ENCODE results near the gene PFKFB3.
"Not testable (repeated sequence)": the region's sequence is repeated elsewhere in the genome, so short reads cannot be mapped to it uniquely, and the experiment has no call there.

Gene PFKFB3

DNA sequence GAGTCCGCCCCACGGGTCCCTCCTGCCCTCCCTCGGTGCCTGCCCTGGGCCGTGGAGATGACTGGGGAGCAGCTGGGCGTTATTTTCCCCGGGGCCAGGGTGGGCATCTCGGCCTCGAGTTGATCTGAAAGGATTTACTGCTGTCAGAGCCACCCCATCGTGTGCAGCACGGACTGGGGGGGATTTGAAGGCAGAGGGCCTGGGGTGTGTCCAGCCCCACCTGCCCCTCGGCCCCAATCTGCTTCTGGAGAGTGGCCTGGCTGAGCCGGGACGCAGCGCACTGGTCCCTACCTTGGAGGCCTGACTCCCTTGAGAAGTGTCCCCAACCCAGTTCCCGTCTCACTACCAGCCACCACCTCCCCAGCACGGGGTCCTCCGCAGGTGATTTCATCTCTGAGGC lies 24.2 kb upstream of the PFKFB3 start:
- no peak for DNase-seq (ENCODE audit: low spot score)

DNA sequence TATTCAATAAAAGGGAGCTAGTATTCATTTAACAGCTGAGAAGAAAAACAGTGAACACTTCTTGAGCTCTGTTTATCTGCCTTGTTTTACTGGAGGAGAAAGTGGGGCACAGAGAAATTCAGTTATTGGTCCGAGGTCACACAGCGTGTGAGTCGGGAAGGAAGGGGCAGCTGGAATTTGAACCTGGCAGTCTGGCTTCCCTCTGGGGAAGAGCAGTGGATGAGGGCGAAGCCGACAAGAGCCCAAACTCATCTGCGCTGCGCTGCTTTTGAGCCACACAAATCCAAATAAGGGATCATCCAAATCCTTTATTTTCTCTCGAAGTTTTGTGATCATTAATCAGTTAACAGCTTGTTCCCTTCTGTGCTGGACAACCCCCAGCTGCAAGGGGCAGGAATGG lies 23.7 kb upstream of the PFKFB3 start:
- no peak for DNase-seq (ENCODE audit: low spot score)

DNA sequence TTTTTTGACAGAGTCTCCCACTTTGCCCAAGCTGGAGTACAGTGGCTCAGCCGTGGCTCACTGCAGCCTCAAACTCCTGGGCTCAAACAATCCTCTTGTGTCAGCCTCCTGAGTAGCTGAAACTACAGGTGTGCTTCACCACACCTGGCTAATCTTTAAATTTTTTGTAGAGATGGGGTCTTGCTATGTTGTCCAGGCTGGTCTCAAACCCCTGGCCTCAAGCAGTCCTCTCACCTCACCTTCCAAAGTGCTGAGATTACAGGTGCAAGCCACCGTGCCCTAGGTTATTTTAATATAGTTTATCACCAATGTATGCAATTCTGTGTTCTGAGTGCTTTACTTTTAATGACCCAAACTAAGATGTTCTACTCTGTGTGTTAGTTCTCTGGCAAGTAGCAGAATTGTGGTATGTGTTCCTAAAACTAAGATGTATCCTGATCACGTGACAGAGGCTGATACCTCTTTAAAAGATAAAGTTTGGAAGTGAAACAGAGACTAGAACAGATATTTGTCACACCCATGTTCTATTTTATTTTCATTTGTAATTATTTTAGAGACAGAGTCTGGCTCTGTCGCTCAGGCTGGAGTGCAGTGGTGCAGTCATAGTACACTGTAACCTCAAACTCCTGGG lies 22.1 kb upstream of the PFKFB3 start:
- DNase-seq (ENCODE audit: low spot score) = no peak

DNA sequence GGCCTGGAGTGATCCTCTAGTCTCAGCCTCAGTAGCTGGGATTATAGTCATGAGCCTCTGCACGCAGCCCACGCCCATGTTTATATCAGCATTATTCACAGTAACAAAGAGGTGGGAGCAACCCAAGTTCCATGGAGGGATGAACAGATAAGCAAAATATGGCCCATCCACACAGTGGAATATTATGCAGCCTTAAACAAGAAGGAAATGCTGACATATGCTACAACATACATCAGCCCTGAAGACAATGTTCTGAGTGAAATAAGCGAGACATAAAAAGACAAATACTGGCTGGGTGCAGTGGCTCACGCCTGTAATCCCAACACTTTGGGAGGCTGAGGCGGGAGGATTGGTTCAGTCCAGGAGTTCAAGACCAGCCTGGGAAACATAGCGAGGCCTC lies 21.5 kb upstream of the PFKFB3 start:
- DNase-seq (ENCODE audit: low spot score) = no peak

DNA sequence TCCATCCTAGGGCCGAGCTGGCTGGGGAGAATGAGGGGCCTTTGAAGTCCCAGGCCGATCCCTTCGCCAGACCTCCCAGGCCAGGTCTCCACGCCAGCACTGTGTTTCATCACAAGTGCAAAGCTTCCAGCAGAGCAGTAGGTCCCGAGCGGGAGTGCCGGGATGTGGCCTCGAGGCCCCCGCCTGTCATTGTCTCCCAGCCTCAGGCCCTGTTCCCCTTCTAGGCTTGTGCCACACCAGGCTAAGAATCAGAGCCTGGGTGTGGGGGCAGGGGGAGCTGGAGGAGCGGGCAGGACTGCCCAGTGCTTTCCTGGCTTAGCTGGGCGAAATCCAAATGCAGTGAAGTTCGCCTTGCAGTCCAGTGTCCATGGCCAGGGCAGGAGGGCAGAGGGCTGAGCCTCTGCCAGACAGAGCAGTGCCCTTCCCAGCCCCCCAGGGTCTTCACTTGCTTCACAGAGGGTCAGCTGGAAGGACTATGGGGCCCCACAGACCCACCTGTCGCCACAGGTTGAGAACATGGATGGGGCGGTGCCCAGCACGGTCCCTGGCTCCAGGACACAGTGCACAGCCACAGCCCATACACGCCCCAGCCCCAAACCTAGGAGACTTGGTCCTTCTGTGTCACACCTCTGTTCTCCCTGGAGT lies 20.2 kb upstream of the PFKFB3 start:
- DNase-seq (ENCODE audit: low spot score) = no peak

DNA sequence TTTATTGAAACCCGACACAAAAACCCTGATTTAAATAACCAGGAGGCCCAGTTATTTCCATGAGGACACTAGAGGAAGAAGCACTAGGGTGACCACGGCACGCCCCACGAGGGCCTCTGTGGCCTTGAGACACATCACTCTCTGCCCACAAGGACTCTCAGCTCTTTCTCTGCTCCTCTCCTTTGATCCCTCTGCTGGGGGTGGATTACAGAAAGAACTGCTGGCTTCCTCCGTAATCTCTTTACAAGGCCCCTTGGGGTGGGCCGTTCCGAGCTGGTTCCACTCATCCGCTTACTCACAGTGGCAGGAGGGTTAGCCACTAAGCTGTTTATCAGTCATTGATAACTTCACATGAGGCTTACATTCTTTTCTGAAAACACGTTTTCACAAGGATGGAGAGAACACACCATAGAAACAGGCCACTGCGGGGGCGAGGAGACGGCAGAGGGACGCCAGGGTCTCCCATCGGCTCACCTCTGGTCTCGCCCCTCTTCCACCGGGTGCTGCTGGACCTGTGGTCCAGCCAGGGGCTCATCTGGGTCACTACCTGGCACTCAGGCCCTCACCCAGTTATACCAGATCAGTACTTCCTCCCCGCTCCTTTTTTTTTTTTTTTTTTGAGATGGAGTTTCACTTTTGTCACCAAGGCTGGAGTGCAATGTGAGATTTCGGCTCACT lies 17.6 kb upstream of the PFKFB3 start:
- no peak for DNase-seq (ENCODE audit: low spot score)

DNA sequence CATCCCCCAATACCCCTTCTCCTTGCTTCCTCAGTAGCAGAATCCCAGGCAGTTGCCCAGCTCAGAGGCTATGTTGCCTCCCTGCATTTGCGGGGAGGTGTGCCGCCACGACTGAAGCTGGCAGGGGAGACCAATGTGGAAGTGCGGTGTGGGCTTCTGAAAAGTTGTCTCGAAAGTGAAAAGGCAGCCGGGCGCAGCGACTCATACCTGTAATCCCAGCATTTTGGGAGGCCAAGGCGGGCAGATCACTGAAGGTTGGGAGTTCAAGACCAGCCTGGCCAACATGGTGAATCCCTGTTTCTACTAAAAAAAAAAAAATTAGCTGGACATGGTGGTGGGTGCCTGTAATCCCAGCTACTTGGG lies 15.9 kb upstream of the PFKFB3 start:
- DNase-seq (ENCODE audit: low spot score) = no peak

DNA sequence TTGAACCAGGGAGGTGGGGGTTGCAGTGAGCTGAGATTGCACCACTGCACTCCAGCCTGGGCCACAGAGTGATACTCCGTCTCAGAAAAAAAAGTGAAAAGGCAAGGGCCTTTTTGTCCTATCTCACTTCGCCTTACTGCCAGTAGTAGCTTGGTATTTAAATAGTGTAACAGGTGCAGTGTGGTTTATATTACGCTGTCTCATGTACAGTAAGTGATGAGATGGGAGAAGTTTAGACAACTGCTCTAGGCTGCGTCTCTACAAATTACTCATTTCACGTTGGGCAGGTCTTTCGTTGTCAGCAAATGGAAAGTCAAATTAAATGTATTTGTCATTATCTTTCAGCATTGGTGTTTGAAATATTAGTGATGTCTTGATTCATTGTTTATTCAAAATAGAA lies 15.5 kb upstream of the PFKFB3 start:
- DNase-seq (ENCODE audit: low spot score) = no peak

DNA sequence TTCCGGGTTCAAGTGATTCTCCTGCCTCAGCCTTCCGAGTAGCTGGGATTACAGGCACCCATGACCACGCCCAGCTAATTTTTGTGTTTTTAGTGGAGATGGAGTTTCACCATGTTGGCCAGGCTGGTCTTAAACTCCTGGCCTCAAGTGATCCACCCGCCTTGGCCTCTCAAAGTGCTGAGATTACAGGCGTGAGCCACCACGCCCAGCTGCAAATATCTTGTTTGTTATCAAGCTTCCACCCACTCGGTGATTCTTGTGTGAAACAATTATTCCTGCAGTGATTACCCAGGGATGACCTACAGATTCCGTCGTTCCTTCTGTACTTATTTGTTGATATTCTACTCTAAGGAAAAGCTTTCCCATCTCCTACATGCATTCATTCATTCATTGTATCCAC lies 12.7 kb upstream of the PFKFB3 start:
- DNase-seq (ENCODE audit: low spot score) = not testable (repeated sequence)

DNA sequence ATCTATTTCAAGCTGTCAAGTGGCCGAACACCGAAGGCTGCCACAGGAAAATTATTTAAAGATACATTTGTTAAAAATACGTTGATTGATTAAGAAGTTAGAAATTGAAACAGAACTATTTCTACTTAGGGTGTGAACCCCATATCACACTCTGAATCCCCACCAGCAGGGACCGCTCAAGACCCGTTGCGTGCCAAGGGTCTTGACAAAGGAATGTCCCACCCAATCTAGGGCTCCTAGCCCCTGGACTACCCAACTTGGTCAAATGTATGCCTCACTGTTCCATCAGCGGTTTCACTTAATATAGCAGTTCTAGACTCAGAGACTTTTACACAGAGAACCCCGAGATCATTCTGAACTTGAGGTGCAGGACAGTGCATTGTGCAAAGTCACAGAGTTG lies 11.6 kb upstream of the PFKFB3 start:
- DNase-seq (ENCODE audit: low spot score) = no peak

DNA sequence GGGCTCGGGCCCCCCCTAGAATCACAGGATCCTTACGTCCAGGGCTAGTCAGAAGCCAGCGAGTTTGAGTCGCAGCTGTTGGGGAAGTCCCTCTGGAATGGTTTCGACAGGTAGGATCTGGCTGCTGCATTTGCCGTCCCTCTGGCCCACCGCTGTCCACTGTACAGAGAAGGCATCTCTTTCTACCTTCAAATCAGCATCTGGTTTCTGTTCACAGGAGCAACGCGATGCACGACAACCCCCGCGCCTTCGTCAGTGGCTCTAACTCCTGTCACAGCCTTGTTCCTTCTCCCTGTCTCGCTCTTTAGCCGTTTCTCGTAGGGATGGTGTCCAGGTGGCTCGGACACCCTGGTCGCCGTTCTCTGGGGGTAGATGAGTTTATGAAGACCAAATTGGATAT lies 11.2 kb upstream of the PFKFB3 start:
- DNase-seq (ENCODE audit: low spot score) = no peak

DNA sequence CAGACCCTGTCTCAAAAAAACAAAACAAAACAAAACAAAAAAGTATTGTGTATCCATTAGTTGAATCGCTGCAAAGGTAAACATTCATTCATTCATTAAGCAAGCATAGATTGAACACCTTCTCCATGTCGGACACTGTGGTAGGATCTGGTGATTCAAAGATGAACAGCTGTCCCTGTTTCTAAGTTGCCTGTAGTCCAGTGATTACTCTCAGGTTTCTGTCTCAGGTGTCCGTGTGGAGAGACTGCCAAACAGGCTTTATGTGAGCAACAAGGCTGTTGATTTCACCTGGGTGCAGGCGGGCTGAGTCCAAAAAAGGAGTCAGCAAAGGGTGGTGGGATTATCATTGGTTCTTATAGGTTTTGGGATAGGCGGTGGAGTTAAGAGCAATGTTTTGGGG lies 9.4 kb upstream of the PFKFB3 start:
- not testable (repeated sequence) for DNase-seq (ENCODE audit: low spot score)

DNA sequence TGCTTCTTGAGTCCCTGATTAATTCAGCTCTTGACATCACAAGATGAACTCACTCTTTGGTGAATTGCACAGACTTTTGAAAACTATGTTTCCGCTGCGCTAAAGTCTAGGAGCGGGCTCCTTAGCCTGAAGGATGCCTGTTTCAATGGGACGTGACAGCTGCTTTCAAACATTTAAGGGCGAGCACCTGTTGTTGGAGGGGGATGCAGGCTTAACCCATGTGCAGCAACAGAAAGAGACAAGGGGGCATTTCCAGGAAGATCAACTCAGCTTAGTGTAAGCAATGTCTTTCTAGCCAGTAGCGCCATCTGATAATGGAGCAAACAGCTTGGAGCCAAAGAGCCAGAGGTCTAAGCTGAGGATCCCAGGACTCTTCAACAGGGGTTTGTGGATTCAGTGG lies 8.4 kb upstream of the PFKFB3 start:
- no peak for DNase-seq (ENCODE audit: low spot score)

DNA sequence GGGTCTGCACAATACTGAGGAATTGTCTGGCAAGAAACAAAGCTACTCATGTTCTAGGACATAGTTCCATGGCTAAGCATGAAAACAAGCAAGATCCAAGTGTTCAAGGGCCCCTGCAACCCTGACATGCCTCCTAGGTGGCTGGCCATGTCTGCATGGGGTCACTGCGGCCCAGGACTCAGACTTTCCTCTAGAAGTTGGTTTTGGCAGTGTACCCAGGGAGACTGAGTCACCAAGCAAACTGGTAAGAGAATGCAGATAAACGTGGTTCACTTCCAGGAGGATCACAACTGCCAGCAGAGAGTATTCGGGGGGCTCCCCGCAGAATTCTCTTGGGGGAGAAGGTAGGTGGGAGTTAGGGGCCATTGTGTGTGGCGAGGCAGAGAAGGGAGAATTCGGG lies 7.4 kb upstream of the PFKFB3 start:
- DNase-seq (ENCODE audit: low spot score) = no peak

DNA sequence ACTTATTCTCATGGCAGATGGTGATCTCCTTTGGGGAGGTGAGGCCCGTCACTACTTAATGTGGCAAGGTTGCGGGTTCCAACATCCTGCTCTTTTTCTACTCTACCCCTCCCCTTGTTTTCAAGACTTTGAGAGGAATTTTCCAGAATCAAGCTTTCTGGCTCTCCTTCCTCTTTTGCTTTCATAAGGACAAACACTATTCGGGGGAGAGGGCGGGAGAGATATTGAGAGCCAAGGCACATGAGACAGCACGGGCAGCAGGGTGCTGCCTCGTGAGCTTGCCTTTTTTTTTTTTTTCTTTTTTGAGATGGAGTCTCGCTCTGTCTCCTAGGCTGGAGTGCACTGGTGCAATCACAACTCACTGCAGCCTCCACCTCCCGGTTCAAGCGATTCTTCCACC lies 6.9 kb upstream of the PFKFB3 start:
- no peak for DNase-seq (ENCODE audit: low spot score)

DNA sequence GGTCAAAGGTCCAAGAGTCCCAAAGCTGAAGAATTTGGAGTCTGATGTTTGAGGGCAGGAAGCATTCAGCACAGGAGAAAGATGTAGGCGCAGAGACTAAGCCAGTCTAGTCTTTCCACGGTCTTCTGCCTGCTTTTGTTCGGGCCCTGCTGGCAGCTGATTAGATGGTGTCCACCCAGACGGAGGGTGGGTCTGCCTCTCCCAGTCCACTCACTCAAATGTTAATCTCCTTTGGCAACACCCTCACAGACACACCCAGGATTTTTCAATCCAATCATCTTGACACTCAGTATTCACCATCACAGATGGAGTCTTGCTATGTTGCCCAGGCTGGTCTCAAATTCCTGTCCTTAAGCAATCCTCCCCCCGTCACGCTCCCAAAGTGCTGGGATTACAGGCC lies 6.2 kb upstream of the PFKFB3 start:
- DNase-seq (ENCODE audit: low spot score) = not testable (repeated sequence)

DNA sequence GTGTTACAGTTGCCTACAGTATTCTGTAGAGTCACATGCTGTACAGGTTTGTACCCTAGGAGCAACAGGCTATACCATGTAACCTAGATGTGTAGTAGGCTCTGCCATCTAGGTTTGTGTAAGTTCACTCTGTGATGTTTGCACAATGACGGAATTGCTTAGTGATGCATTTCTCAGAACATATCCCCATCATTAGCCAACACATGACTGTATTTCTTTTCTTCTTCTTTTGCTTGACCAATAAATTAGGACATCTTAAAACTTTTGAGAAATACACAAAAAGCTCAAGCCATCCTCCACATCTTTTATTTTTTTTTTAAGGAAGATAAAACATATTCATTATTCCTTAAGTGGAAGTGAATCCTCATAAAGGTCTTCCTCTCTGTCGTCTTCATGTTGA lies 5.4 kb upstream of the PFKFB3 start:
- no peak for DNase-seq (ENCODE audit: low spot score)

DNA sequence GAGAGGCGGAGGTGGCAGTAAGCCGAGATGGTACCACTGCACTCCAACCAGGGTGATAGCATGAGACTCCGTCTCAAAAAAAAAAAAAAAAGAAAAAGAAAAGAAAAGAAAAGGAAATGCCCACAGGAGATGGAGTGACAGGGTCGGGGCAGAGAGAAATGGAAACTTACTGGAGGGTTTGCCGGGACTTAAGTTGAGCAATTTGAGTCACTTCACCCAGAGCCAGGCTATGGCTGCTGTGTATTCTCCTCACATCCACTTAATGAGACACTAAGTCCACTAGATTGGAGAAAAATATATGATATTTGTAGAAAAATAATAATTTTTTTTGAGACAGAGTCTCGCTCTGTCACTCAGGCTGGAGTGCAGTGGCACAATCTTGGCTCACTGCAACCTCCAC lies 4.6 kb upstream of the PFKFB3 start:
- no peak for DNase-seq (ENCODE audit: low spot score)

DNA sequence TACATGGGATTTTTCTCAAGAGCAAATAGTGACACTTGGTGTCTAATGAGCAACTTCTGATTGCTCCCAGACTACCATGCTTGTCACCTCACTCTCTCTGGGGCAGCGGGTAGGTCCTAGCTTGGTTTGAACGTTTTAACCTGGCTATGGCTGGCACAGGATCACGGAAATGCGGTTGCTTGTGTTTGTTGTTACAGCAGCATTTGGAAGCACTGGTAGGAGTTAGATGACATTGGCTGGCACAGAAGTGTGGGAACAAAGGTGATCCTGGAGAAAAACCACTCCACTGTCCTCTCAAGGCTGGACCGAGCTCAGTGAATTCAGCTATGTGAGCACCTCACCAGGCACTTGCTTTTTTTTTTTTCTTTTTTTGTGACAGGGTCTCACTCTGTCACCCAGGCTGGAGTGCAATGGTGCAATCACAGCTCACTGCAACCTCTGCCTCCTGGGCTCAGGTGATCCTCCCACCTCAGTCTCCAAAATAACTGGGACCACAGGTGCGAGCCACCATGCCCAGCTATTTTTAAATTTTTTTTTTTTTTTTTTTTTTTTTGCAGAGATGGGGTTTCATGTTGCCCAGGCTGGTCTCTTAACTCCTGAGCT lies 3.5 kb upstream of the PFKFB3 start:
- no peak for DNase-seq (ENCODE audit: low spot score)

DNA sequence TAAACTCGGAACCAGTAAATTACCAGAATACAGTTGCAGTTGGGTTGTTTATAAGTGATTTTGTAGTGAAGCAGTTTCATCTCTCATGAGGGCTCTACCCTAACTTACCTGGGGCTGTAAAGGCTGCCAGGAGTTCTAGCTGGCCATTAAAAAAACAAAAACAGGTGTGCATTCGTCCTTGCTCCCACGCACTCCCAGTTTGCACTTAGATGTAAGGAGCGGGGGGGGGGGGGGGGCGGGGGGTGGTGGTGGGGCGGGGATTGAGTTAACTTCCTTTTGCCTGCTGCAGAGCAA lies 2.3 kb upstream of the PFKFB3 start:
- no peak for DNase-seq (ENCODE audit: low spot score)

DNA sequence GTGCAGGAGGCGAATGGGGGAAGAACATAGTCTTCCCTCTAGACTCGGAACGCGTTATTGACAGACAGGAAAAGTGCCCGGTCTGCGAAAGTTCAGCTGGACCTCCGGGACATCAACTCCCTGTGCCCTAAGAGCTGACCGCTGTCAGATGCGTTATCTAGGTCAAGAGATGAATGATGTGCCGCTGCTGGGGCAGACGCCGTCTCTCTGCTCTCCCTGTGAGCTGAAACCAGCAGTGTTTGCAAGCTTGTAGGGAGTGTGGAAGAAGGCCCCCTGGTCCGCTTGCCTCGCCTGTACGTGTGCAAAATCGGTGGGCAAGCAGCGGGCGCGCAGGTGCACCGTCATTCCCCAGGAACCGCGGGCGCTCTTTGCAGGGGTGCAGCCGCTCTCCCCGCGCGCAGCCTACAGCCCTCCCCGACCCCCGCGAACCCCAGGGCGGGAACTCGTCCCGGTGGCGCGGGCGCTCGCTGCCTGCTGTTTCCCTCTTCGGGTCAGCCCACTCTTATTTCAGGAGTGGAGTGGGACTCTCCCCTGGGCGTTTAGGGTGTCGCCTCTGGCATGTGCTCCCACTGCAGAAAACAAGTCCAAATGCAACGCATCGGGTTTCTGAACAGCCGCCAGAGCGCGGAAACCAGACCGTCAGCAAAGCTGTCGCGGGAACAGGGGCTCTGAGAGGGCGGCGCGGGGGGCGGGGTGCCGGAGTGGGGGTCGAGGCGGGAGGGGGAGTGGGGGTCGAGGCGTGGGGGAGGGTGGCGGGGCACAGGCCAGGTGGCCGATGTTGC lies 1.8 kb upstream of the PFKFB3 start:
- DNase-seq (ENCODE audit: low spot score) = peak; percentile 48

DNA sequence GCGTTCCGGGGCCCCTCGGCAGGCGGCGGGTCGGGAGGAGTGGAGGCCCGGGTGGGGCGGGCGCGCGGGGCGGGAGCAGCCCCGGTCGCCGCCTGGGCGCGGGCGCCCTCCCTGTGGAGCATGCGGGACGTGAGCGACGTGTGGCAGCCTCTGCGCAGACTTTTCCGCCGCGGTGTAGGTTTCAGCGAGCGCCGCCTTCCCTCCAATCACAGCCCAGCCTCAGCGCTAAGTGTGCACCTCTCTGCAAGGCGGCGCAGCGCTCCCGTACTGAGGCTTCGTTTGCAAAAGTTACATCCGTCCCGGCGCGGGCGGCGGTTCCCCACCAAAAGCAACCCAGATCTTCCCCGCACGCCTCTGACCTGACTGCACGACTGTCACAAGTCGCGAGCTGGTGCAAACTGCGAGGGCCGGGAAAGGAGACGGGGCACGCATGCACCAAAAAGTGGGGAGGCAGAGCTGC lies 1.2 kb upstream of the PFKFB3 start:
- DNase-seq (ENCODE audit: low spot score) = peak; percentile 54

Measured in SW480 (cell line).